Spinal cord (tissue), 10 donors: ENCODE results near the gene ASTN2. TPM values are rescaled to one million over a fixed set of nuclear protein-coding genes. Genes with fewer than 3 reads are reported as not detected.

Source experiments
- DNase-seq, 6 donors: peaks; one replicate each; pipeline versions ENCODE4 v3.0.0 to v3.0.0-alpha.2; 2013 to 2015; ENCODE audit warnings: low spot score in 6 of 6, low read depth in 4 of 6
- H3K27ac ChIP-seq: one replicate; pipeline ENCODE4 v1.5.1; 2013; ENCODE audit warnings: low read depth, low read length, control low read depth
- H3K27me3 ChIP-seq: one replicate; pipeline ENCODE4 v1.6.1; 2013; ENCODE audit warnings: low read length; ENCODE audit not compliant: control insufficient read depth, insufficient read depth
- H3K36me3 ChIP-seq: one replicate; pipeline ENCODE4 v1.6.1; 2013; ENCODE audit warnings: low read length; ENCODE audit not compliant: control insufficient read depth, insufficient read depth
- H3K4me1 ChIP-seq: one replicate; pipeline ENCODE4 v1.6.1; 2013; ENCODE audit warnings: low read length; ENCODE audit not compliant: control insufficient read depth, insufficient read depth
- H3K4me3 ChIP-seq: one replicate; pipeline ENCODE4 v1.5.1; 2013; ENCODE audit warnings: low read depth, low read length, control low read depth
- H3K9me3 ChIP-seq: one replicate; pipeline ENCODE4 v1.6.1; 2013; ENCODE audit warnings: low read length; ENCODE audit not compliant: control insufficient read depth, insufficient read depth
- WGBS: methylation state at CpG from one replicate; pipeline ENCODE4 v1.1.5; 2013; ENCODE audit warnings: missing lambda C conversion rate; ENCODE audit not compliant: insufficient coverage; 5-methylcytosine and 5-hydroxymethylcytosine counted together
- polyA plus RNA-seq, 2 donors: library from polyadenylated mRNA; unstranded; fragments of 120-200 nt; gene quantifications; one replicate each; pipeline ENCODE4 v1.2.1, GENCODE V29; 2013; ENCODE audit not compliant: insufficient read length in 2 of 2
- total RNA-seq, 2 donors: library from RNA; depleted of rRNA in 1 of 2; stranded (reverse); fragments of 120-200 nt in 1 of 2; fragments of >200 nt in 1 of 2; gene quantifications; one replicate each; pipeline versions ENCODE4 v1.2.3 to v1.2.4, GENCODE V29; 2013 to 2014
- donor health status: healthy.

Gene ASTN2
- total and polyA plus RNA-seq, 4 donors, result 35.8 to 48.8 (median 41.4) TPM

DNA sequence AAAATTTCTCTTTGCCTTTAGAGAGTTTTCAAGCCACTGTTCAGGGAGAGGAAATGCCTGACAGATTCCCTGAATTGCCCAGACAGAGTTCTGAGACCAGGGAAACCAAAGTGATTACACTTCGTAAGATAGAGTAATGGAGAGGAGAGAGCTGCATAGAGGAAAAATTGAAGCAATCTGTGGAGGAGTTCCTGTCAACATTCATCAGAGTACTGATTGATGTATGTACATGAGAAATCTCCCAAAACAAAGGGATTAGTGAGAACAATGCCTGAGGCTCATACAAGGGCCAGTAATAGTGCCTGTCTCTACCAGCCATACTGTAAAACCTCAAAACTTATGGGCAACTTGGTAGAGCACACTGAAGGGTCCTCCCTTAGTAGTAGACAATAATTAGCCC is 806.8 kb downstream of the ASTN2 start:
- Histone ChIP-seq H3K36me3 (peaks cover 2% of the 10 kb centered on the region), H3K4me1 (no peaks in the 10 kb centered on the region), H3K9me3 (no peaks in the 10 kb centered on the region), H3K27ac (no peak overlapping the region), H3K4me3 (no peak overlapping the region), H3K27me3 (no peaks in the 10 kb centered on the region)
- no peak for DNase-seq
- 89% methylated on average over 1 of the region's 1 CpG for WGBS

DNA sequence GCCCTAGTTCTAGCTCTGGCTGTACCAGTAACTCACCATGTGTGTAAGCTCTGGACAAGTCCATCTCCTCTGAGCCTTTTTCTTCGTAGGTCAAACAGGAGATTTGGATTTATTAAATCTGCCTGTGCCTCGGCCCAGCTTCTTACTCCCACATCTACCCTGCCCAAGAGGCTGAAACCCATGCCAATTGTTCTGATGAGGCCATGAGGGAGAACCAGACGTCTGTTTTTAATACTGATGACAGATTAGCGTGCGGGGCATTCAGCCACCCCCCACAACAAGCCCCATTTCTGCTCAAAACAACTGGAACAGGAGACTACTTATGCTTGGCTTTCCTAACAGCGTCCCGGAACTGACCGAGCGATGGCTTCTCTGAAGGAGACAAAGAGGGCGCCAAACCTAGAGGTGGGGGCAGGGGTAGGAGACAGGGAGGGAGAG is 808.9 kb downstream of the ASTN2 start:
- H3K27ac ChIP-seq, result no peak overlapping the region
- 68% methylated on average over 5 of the region's 10 CpGs for WGBS
- no peaks in the 10 kb centered on the region for H3K9me3 ChIP-seq
- no peaks in the 10 kb centered on the region for H3K4me1 ChIP-seq
- peaks cover 2% of the 10 kb centered on the region for H3K36me3 ChIP-seq
- no peak overlapping the region for H3K4me3 ChIP-seq
- no peaks in the 10 kb centered on the region for H3K27me3 ChIP-seq
- DNase-seq, result no peak

DNA sequence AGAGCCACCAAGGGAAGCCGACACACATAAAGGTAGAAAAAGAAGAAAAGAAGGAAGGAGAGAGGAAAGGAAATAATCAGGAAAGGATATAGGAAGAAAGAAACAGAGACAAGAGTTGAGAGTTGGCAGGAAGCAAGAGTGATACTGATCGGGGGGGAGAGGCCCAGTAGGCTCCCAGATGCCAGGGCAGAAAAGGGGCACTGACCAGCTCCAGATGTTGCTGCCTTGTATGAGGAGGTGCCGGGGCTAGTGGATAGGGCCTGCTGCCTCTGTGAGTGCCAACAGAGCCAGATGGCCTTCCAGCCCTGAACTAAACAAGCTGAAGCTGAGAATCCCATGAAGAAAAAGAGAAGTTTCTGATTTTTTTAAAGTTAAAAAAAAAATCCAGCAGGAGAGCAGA is 809.8 kb downstream of the ASTN2 start:
- Histone ChIP-seq H3K27ac (no peak overlapping the region), H3K4me1 (no peaks in the 10 kb centered on the region), H3K36me3 (peaks cover 2% of the 10 kb centered on the region), H3K4me3 (no peak overlapping the region), H3K9me3 (no peaks in the 10 kb centered on the region), H3K27me3 (no peaks in the 10 kb centered on the region)
- 94% methylated on average over 3 of the region's 3 CpGs for whole genome bisulfite sequencing
- DNase-seq, result no peak

DNA sequence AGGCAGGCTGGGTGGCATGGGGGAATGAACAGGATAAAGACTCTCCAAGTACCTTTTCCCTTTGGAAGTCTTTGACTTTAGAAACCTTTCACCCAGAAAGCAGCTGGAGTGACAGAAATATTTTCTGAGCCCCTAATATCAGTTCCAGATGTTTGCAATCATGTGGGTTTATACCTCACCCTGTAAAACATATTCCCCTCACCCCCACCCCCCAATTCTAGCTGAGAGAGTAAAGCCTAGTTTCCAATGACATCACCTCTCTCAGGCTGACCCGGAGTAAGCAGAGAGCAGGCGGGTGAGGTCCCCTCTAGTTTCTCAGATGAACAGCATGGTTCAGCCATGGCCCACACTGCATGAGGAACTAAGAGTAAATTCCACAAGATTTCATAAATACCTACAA is 810.6 kb downstream of the ASTN2 start:
- Histone ChIP-seq H3K27ac (no peak overlapping the region), H3K4me3 (no peak overlapping the region), H3K27me3 (no peaks in the 10 kb centered on the region), H3K36me3 (peaks cover 2% of the 10 kb centered on the region), H3K9me3 (no peaks in the 10 kb centered on the region), H3K4me1 (no peaks in the 10 kb centered on the region)
- no peak for DNase-seq
- 100% methylated on average over 2 of the region's 2 CpGs for WGBS

DNA sequence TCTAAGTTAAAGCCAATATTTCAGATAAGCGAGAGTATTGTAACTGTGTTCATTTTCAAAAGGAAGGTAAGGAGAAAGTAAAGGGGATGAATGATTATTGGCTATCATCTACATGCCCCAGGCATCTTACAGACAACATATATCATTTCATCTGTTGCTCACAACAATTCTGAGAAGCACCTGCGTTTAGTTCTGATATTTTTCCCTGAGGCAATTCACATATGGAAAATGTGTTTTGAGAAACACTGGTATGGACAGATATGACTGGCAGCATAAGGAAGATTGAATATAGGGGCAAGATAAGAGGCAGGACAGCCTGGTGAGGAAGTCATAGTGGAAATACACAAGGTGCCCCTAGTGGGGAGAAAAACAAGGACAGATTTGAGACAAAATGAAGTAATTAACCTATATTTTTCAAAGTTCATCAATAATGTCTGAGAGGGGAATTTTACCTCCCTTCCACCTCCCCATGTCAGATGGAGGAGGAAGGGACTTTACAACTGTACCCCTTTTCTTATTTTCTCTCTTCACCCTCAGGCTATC is 815.4 kb downstream of the ASTN2 start:
- WGBS, result no CpG with 5 or more reads among the region's 2 CpGs
- no peaks in the 10 kb centered on the region for H3K4me1 ChIP-seq
- no peaks in the 10 kb centered on the region for H3K36me3 ChIP-seq
- peak in 1 of 6 donors; percentile 8 for DNase-seq
- no peaks in the 10 kb centered on the region for H3K9me3 ChIP-seq
- no peaks in the 10 kb centered on the region for H3K27me3 ChIP-seq
- no peak overlapping the region for H3K27ac ChIP-seq
- H3K4me3 ChIP-seq, result no peak overlapping the region

DNA sequence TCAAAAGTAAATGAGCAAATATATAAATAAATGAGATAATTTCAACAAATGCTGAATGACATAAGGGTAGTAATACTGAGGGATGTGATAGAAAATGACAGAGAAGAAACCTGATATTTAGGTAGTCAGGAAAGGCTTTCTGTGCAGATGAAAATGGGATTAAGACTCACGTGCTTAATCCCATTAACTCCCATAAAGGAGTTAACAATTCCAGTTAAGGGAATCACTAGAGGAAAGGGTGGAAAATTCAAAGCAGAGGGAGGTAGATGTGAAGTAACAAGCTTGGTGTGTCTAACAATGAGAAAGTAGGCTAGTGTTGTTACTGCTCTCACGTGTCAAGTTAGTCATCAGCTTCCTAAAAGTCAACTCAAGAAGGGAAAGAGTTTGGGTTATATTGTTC is 818.2 kb downstream of the ASTN2 start:
- no CpG with 5 or more reads among the region's 2 CpGs for WGBS
- H3K27ac ChIP-seq, result no peak overlapping the region

DNA sequence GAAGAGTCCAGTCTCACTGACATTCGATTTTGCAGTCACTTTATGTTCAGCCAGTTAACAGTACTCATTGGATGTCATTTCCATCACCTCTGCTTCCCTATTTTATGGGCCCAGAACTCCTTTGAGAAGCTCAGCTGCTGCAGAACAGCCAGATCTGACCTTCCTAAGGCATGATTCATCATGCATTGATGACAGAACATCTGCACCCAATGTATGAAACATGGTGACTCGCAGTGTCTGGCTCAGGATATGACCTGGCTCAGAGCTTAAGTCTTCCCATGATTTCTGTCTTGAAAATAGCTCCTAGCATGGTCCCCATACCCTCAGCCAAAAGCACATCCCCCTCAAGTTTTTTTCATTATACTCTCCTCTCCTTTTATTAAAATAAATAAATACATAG is 820.3 kb downstream of the ASTN2 start:
- Histone ChIP-seq H3K36me3 (no peaks in the 10 kb centered on the region), H3K9me3 (no peaks in the 10 kb centered on the region), H3K27ac (no peak overlapping the region), H3K4me3 (no peak overlapping the region), H3K4me1 (no peaks in the 10 kb centered on the region), H3K27me3 (no peaks in the 10 kb centered on the region)
- WGBS, result 88% methylated on average over 2 of the region's 2 CpGs
- no peak for DNase-seq

More for the DNA sequence above, 818.2 kb downstream of the ASTN2 start:
- Histone ChIP-seq H3K27me3 (no peaks in the 10 kb centered on the region), H3K4me3 (no peak overlapping the region), H3K9me3 (no peaks in the 10 kb centered on the region), H3K4me1 (no peaks in the 10 kb centered on the region), H3K36me3 (no peaks in the 10 kb centered on the region)
- no peak for DNase-seq

DNA sequence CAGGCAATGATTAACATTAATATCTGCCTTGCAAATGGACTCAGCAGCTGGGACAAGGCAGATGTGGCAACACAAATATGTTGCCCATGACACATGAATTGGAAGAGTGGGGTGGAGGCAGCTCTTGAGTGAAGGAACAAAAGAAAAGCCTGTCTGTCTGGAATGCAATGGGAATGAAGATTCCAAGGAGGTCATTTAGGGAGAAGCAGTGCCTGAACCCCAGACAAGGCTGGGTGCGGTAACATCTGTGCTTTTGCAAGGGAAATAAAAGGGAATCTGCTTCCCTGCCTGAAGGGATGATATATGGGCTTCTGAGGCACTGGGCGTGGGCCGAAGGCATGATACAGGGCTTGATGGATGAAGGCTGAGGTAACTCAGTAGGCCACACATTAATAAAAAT is 821.9 kb downstream of the ASTN2 start:
- H3K27me3 ChIP-seq, result no peaks in the 10 kb centered on the region
- no peak overlapping the region for H3K27ac ChIP-seq
- no peaks in the 10 kb centered on the region for H3K36me3 ChIP-seq
- WGBS, result 67% methylated on average over 1 of the region's 3 CpGs
- no peak for DNase-seq
- H3K9me3 ChIP-seq, result peaks cover 8% of the 10 kb centered on the region
- H3K4me3 ChIP-seq, result no peak overlapping the region
- H3K4me1 ChIP-seq, result no peaks in the 10 kb centered on the region

DNA sequence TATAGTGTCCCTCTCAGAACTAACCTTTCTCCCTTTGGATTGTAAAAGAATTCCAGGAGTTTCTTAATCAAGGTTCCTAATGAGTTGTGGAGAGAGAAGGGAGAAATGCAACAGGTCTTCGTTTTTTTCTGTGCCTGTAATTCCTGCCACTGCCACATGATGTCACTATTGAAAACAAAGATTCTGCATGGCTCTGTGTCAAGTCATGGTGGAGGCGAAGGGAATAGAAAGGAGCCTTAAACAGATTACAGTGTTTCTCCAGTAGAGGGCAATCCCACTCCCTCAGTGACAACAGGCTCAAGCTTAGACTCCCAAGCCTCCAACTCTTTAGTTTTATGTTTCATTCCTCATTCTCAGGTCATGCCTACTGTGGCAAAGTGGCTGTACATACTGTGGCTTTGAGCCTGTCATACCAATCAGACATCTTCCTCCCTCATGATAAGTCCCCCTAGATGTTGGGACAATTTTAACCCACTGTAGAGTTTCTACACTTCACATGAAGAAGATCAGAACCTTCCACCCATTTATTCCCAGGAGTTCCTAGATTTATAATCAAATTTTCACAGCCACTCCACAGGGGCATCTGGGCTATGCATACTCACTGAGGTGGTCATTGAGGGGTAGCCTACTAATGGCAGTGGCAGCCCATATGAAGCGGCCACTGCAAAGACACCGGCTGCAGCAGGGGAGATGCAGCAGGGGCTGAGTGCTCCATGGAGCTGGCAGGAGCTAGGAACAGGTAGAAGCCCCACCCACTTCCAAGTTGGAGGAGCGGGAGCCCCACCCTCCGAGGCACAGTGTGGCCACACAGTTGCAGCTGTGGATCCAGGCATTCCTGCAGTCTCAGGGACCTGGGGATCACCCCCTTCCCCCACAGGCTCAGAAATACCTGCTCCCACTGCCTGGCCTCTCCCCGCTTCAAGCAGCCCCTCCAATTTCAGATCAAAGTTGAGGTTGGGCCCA is 825.2 kb downstream of the ASTN2 start:
- H3K27me3 ChIP-seq, result no peaks in the 10 kb centered on the region
- no peak overlapping the region for H3K27ac ChIP-seq
- H3K4me1 ChIP-seq, result no peaks in the 10 kb centered on the region
- DNase-seq, result no peak
- H3K9me3 ChIP-seq, result peaks cover 10% of the 10 kb centered on the region
- WGBS, result 96% methylated on average over 5 of the region's 7 CpGs
- no peak overlapping the region for H3K4me3 ChIP-seq
- no peaks in the 10 kb centered on the region for H3K36me3 ChIP-seq

DNA sequence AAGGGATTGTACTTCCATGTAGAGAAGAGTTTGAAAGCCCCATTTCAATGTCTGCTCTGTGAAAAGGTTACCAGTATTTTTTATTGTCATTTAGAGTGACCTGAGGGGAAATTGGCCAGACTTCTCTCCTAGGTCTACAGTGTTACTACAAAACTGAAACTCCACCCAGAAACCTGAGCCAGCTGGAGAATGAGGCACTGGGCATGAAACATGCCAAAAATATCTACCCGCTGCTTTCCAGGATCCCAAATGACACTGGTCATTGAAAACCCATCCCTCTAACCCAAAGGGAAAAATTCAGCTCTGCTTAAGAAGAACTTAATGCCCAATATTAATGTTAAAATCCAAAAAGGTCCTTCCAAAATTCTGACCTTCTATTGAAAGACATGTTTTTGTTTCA is 826.9 kb downstream of the ASTN2 start:
- Histone ChIP-seq H3K4me3 (no peak overlapping the region), H3K9me3 (peaks cover 10% of the 10 kb centered on the region), H3K27ac (no peak overlapping the region), H3K4me1 (no peaks in the 10 kb centered on the region), H3K27me3 (no peaks in the 10 kb centered on the region), H3K36me3 (no peaks in the 10 kb centered on the region)
- no CpG with 5 or more reads among the region's 1 CpG for WGBS
- no peak for DNase-seq
